Central memory CD8-positive, alpha-beta T cell (primary cell): ENCODE measurements around the gene RPEL1.
"Not testable (repeated sequence)": the region's sequence is repeated elsewhere in the genome, so short reads cannot be mapped to it uniquely, and the experiment has no call there.

Experiments
- ATAC-seq: fragments of 150-1000 bp; cut with Tn5 transposase; replicated peaks from 2 replicates; pipeline ENCODE4 v1.10.0; 2022; ENCODE audit warnings: mild to moderate bottlenecking, moderate FRiP score, moderate number of reproducible peaks; ENCODE audit not compliant: poor library complexity, severe bottlenecking; ENCODE audit errors: extremely low read depth
- DNase-seq, 2 donors: peaks; one replicate each; pipeline ENCODE4 v3.0.0; 2021; ENCODE audit warnings: low spot score in 2 of 2
- H3K27ac Mint-ChIP-seq: one replicate; pipeline ENCODE4 v1.8.0; 2022; ENCODE audit warnings: low read depth, mild to moderate bottlenecking, moderate library complexity, mixed read lengths
- H3K27me3 Mint-ChIP-seq: one replicate; pipeline ENCODE4 v1.8.0; 2022; ENCODE audit warnings: mixed read lengths
- H3K36me3 Mint-ChIP-seq: one replicate; pipeline ENCODE4 v1.8.0; 2022; ENCODE audit warnings: mild to moderate bottlenecking, moderate library complexity, mixed read lengths; ENCODE audit not compliant: insufficient read depth
- H3K4me1 Mint-ChIP-seq: one replicate; pipeline ENCODE4 v1.8.0; 2022; ENCODE audit warnings: mixed read lengths
- H3K4me3 Mint-ChIP-seq: one replicate; pipeline ENCODE4 v1.8.0; 2022; ENCODE audit warnings: mild to moderate bottlenecking, moderate library complexity, mixed read lengths
- H3K9me3 Mint-ChIP-seq: one replicate; pipeline ENCODE4 v1.8.0; 2022; ENCODE audit warnings: mixed read lengths

Gene RPEL1

GRCh38 chr10:103245587-103245986, at the start of gene RPEL1:
RPEL1 (plus strand) TSS chr10:103245887; CDS start chr10:103245997, 110 bp downstream.
- not testable (repeated sequence) for H3K4me3 Mint-ChIP-seq, H3K9me3 Mint-ChIP-seq, H3K4me1 Mint-ChIP-seq, H3K36me3 Mint-ChIP-seq, H3K27ac Mint-ChIP-seq, ATAC-seq, DNase-seq
- H3K27me3 Mint-ChIP-seq = peaks cover 19% of the 10 kb centered on the region

GRCh38 chr10:103196516-103196915, 49.2 kb upstream of the RPEL1 start:
- Mint-ChIP-seq H3K4me1 (peaks cover 18% of the 10 kb centered on the region), H3K36me3 (peaks cover 14% of the 10 kb centered on the region), H3K9me3 (no peaks in the 10 kb centered on the region), H3K27ac (no peak overlapping the region), H3K27me3 (no peaks in the 10 kb centered on the region), H3K4me3 (no peak overlapping the region)
- ATAC-seq = no peak
- DNase-seq = no peak

GRCh38 chr10:103197174-103197573, 48.5 kb upstream of the RPEL1 start:
- no peak overlapping the region for H3K4me3 Mint-ChIP-seq
- H3K9me3 Mint-ChIP-seq = no peaks in the 10 kb centered on the region
- H3K4me1 Mint-ChIP-seq = peaks cover 12% of the 10 kb centered on the region
- H3K27ac Mint-ChIP-seq = no peak overlapping the region
- no peak for ATAC-seq
- H3K27me3 Mint-ChIP-seq = no peaks in the 10 kb centered on the region
- DNase-seq = no peak
- peaks cover 13% of the 10 kb centered on the region for H3K36me3 Mint-ChIP-seq

GRCh38 chr10:103197903-103198302, 47.8 kb upstream of the RPEL1 start:
- H3K27ac Mint-ChIP-seq = no peak overlapping the region
- no peaks in the 10 kb centered on the region for H3K27me3 Mint-ChIP-seq
- peaks cover 11% of the 10 kb centered on the region for H3K4me1 Mint-ChIP-seq
- no peak for ATAC-seq
- H3K4me3 Mint-ChIP-seq = no peak overlapping the region
- H3K9me3 Mint-ChIP-seq = no peaks in the 10 kb centered on the region
- no peak for DNase-seq
- peaks cover 9% of the 10 kb centered on the region for H3K36me3 Mint-ChIP-seq

- ATAC-seq = no peak
- Mint-ChIP-seq H3K4me3 (no peak overlapping the region), H3K9me3 (no peaks in the 10 kb centered on the region), H3K36me3 (peaks cover 2% of the 10 kb centered on the region), H3K4me1 (peaks cover 6% of the 10 kb centered on the region), H3K27ac (no peak overlapping the region), H3K27me3 (no peaks in the 10 kb centered on the region)
- no peak for DNase-seq
Observed at GRCh38 chr10:103198648-103199047, 47.0 kb upstream of the RPEL1 start.

- H3K27me3 Mint-ChIP-seq = no peaks in the 10 kb centered on the region
- H3K27ac Mint-ChIP-seq = no peak overlapping the region
- H3K36me3 Mint-ChIP-seq = peaks cover 2% of the 10 kb centered on the region
- no peaks in the 10 kb centered on the region for H3K9me3 Mint-ChIP-seq
- no peak overlapping the region for H3K4me3 Mint-ChIP-seq
- no peak for ATAC-seq
- H3K4me1 Mint-ChIP-seq = no peaks in the 10 kb centered on the region
- no peak for DNase-seq
Observed at GRCh38 chr10:103199488-103199887, 46.2 kb upstream of the RPEL1 start.

- Mint-ChIP-seq H3K27ac (no peak overlapping the region), H3K4me1 (no peaks in the 10 kb centered on the region), H3K4me3 (no peak overlapping the region), H3K9me3 (no peaks in the 10 kb centered on the region), H3K36me3 (peaks cover 2% of the 10 kb centered on the region), H3K27me3 (peaks cover 11% of the 10 kb centered on the region)
- ATAC-seq (no peak), DNase-seq (no peak)
Observed at GRCh38 chr10:103202319-103202718, 43.4 kb upstream of the RPEL1 start.

- H3K27ac Mint-ChIP-seq = no peak overlapping the region
- no peak overlapping the region for H3K4me3 Mint-ChIP-seq
- H3K4me1 Mint-ChIP-seq = no peaks in the 10 kb centered on the region
- H3K36me3 Mint-ChIP-seq = no peaks in the 10 kb centered on the region
- H3K9me3 Mint-ChIP-seq = no peaks in the 10 kb centered on the region
- DNase-seq (no peak), ATAC-seq (no peak)
- H3K27me3 Mint-ChIP-seq = peaks cover 11% of the 10 kb centered on the region
Observed at GRCh38 chr10:103203466-103203865, 42.2 kb upstream of the RPEL1 start.

- Mint-ChIP-seq H3K27ac (no peak overlapping the region), H3K4me3 (no peak overlapping the region), H3K27me3 (peaks cover 11% of the 10 kb centered on the region), H3K9me3 (no peaks in the 10 kb centered on the region), H3K4me1 (no peaks in the 10 kb centered on the region), H3K36me3 (no peaks in the 10 kb centered on the region)
- DNase-seq (no peak), ATAC-seq (no peak)
Observed at GRCh38 chr10:103204353-103205255, 41.1 kb upstream of the RPEL1 start.

- not testable (repeated sequence) for H3K27ac Mint-ChIP-seq, H3K9me3 Mint-ChIP-seq, H3K4me1 Mint-ChIP-seq, H3K4me3 Mint-ChIP-seq, DNase-seq, ATAC-seq, H3K36me3 Mint-ChIP-seq
- H3K27me3 Mint-ChIP-seq = peaks cover 11% of the 10 kb centered on the region
Observed at GRCh38 chr10:103205401-103205800, 40.3 kb upstream of the RPEL1 start.

- not testable (repeated sequence) for H3K4me3 Mint-ChIP-seq, H3K27ac Mint-ChIP-seq, H3K4me1 Mint-ChIP-seq, DNase-seq, H3K36me3 Mint-ChIP-seq, H3K9me3 Mint-ChIP-seq, ATAC-seq
- H3K27me3 Mint-ChIP-seq = peaks cover 11% of the 10 kb centered on the region
Observed at GRCh38 chr10:103206715-103207114, 39.0 kb upstream of the RPEL1 start.

GRCh38 chr10:103207141-103207540, 38.5 kb upstream of the RPEL1 start:
- H3K27ac Mint-ChIP-seq = no peak overlapping the region
- peaks cover 4% of the 10 kb centered on the region for H3K9me3 Mint-ChIP-seq
- no peaks in the 10 kb centered on the region for H3K36me3 Mint-ChIP-seq
- H3K27me3 Mint-ChIP-seq = peaks cover 11% of the 10 kb centered on the region
- no peak overlapping the region for H3K4me3 Mint-ChIP-seq
- ATAC-seq (no peak), DNase-seq (no peak)
- no peaks in the 10 kb centered on the region for H3K4me1 Mint-ChIP-seq

- not testable (repeated sequence) for H3K9me3 Mint-ChIP-seq, DNase-seq, H3K27ac Mint-ChIP-seq, H3K36me3 Mint-ChIP-seq, H3K4me1 Mint-ChIP-seq, H3K4me3 Mint-ChIP-seq, ATAC-seq
- H3K27me3 Mint-ChIP-seq = peaks cover 11% of the 10 kb centered on the region
Observed at GRCh38 chr10:103207643-103208042, 38.0 kb upstream of the RPEL1 start.
